Measurements from ENCODE around the gene CLDN18.

- TF ChIP-seq EZH2 (IDR thresholded peaks at IDR 0.05) (no peak), FOXP2 (optimal IDR thresholded peaks at IDR 0.05; ENCODE audit: control extremely low read depth, extremely low read length, insufficient read depth) (no peak), POLR2AphosphoS5 (IDR thresholded peaks at IDR 0.05; ENCODE audit: borderline replicate concordance, low read depth, low read length) (no peak)
Observed at GRCh38 chr3:138023754-138024153, 13.8 kb downstream of the CLDN18 start.
